GM18507 (cell line): ENCODE measurements around the gene TYMP.
A peak's percentile ranks its signal among the peaks of the same experiment; 100 is the strongest.
"Not testable (repeated sequence)": the region's sequence is repeated elsewhere in the genome, so short reads cannot be mapped to it uniquely, and the experiment has no call there.

ENCODE experiments used
- DNase-seq: peaks from one replicate; pipeline ENCODE4 v3.0.0; 2011; ENCODE audit warnings: low read depth; ENCODE audit not compliant: insufficient read length; ENCODE audit errors: extremely low spot score
- FAIRE-seq: peaks from 2 replicates; lab custom pipeline; 2011; peaks lifted over from hg19 to GRCh38; lab: Jason Lieb, UNC

Gene TYMP

GRCh38 chr22:50526834-50527801, 2.7 kb downstream of the TYMP start:
- FAIRE-seq: peak; percentile 97

DNA sequence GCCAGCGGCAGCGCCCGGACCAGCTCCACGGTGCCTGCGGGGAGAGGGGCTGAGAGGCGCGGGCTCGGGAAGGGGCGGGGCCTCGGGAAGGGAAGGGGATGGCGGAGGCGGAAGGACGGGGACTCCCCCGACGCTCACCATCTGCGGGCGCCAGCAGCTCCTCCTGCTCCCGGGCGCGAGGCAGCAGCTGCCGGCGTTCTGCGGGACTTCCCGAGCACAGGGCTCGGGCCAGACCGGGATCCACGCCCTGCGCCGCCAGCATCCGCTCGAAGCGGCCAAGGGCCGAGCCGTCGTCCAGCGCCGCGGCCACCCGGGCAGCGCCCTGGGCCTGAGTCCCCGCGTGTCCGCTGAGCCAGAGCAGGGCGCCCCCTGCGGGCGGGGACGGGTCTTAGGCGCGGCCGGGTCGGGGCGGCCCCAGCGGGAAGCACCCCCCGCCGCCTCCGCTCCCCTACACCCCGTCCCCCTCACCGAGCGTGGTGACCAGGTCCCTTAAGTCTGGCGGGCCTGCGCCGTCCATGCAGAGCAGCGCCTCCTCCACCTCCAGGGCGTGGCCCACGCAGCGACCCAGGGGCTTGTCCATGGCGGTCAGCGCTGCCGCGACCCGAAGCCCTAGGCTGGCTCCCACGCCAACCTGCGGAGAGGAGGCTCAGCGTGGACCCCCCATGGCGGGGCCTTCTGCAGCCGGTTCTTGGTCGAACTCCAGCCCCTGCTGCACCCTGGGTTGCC, 3.5 kb downstream of the TYMP start:
- DNase-seq (peak; percentile 62), FAIRE-seq (peak; percentile 82)

More at GRCh38 chr22:50526834-50527801, 2.7 kb downstream of the TYMP start:
- no peak for DNase-seq

DNA sequence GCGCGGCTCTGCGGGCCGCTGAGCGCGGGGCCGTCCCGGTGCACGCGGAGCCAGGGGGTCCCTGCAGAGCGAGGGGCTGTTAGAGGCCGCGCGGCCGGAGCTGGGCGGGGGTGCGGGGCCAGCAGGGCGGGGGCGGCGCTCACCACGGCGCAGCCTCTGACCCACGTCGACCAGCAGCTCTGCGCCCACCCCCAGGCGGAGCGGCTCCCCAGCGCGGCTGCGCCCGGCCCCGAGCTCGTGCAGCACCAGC, 4.0 kb downstream of the TYMP start:
- DNase-seq (no peak), FAIRE-seq (no peak)

DNA sequence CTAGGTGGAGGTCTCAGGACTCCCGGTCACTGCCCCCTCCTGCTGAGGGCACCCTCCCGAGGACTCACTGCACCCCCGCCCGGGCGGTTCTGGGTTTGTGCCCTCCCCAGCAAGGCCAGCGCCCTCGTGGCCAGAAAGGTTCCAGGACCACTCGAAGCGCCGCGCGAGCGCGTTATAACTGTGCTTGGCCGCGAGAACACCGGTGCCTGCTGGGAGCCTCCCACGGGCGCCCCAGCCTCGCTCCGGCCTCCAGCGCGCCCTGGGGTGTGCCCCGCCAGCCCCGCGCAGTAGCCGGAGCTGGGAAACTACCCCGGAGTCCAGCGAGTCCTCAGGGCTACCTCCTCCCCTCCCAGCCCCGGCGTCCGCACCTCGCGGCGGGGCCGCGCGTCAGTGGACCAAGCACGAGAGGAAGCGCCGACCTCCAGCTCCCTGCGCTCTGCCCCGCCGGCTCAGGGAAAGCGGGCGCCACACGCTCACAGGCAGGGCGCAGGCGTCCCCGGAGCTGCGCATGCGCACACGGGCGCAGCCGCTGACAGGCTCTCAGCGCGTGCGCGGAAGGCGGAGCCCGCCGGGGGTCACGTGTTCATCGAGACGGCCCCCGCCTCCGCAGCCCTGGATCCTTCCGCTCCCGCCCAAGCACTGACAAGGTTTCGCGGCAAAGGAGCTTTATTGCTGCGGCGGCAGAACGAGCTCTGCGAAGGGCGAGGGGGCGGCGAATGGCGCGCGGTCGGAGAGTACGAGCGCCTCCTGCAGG, 4.5 kb downstream of the TYMP start, which contains the start of gene SCO2:
SCO2 (minus strand) TSS at position 495 of the 754 bp plus-strand sequence. CDS start 1,187 bp downstream, outside the sequence.
- FAIRE-seq (peak; percentile 97), DNase-seq (peak; percentile 94)

GRCh38 chr22:50524676-50525103, 5.1 kb downstream of the TYMP start:
- no peak for DNase-seq
- FAIRE-seq: no peak

- no peak for FAIRE-seq
- no peak for DNase-seq
Measured at GRCh38 chr22:50523806-50524675, 5.8 kb downstream of the TYMP start.

DNA sequence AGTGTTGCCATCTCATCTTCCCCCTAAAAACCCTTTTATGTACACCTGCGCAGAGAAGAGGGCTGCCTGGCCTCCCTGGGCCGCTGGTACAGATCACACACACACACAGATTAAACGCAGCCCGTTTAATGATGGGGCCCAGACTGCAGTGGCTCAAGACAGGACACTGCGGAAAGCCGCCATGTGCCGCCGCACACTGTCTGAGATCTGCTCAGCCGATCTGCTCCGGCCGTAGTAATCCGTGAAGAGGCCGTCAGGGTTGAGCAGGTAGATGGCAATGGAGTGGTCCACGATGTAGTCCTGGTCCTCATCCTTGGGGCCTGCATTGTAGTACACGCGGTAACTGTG, 6.4 kb downstream of the TYMP start:
- FAIRE-seq (no peak), DNase-seq (no peak)

DNA sequence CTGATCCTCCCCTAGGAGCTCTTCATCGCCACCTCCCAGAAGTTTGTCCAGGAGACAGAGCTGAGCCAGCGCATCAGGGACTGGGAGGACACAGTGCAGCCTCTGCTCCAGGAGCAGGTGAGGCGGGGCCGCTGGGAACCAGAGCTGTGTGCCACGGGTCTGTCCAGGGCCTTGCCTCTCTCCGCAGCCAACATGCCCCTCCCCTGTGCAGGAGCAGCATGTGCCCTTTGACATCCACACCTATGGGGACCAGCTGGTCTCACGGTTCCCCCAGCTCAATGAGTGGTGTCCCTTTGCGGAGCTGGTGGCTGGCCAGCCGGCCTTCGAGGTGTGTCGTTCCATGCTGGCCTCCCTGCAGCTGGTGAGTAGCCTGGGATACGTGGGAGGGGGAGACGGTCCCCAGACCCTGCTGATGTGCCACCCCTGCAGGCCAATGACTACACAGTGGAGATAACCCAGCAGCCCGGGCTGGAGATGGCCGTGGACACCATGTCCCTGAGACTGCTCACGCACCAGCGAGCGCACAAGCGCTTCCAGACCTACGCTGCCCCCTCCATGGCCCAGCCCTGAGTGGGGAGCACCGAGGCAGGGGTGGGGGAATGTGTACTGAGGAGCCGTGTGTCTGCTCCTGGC, 6.9 kb downstream of the TYMP start:
- no peak for FAIRE-seq
- DNase-seq: no peak

GRCh38 chr22:50522208-50522805, 7.5 kb downstream of the TYMP start:
- DNase-seq (no peak), FAIRE-seq (no peak)

- DNase-seq: no peak
- FAIRE-seq: no peak
Measured at GRCh38 chr22:50521710-50522109, 8.1 kb downstream of the TYMP start.

GRCh38 chr22:50520826-50521453, 8.9 kb downstream of the TYMP start:
- FAIRE-seq (no peak), DNase-seq (no peak)

DNA sequence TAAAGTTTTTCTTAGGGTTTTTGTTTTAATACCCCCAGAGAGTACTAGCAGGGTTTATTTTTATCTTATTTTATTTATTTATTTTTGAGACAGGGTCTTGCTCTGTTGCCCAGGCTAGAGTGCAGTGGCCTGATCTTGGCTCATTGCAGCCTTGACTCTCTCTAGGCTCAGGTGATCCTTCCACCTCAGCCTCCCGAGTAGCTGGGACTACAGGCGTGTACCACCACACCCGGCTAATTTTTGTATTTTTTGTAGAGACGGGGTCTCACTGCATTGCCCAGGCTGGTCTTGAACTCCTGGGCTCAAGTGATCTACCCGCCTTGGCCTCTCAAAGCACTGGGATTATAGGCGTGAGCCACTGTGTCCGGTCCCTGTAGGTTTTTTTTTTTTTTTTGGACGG, 9.6 kb downstream of the TYMP start:
- not testable (repeated sequence) for DNase-seq, FAIRE-seq

- no peak for DNase-seq
- no peak for FAIRE-seq
Measured at GRCh38 chr22:50519151-50519550, 10.7 kb downstream of the TYMP start.

DNA sequence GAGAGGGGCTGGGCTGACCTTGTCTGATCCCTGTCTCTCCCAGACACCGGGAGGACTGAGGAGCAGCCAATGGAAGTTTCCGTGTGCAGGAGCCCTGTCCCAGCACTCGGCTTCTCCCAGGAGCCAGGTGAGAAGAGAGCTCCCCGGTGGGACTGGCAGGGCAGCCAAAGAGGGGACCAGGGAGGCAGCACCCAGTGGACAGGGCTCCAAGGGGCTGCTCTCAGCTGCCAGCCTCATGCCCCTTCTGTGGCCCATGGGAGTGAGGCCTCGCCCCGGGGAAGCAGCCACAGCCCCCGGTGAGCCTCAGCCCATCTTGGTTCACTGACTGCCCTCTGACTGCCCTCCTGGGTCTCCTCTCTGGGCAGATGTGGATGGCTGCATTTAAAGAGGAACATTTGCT, 11.2 kb downstream of the TYMP start:
- DNase-seq: no peak
- no peak for FAIRE-seq

DNA sequence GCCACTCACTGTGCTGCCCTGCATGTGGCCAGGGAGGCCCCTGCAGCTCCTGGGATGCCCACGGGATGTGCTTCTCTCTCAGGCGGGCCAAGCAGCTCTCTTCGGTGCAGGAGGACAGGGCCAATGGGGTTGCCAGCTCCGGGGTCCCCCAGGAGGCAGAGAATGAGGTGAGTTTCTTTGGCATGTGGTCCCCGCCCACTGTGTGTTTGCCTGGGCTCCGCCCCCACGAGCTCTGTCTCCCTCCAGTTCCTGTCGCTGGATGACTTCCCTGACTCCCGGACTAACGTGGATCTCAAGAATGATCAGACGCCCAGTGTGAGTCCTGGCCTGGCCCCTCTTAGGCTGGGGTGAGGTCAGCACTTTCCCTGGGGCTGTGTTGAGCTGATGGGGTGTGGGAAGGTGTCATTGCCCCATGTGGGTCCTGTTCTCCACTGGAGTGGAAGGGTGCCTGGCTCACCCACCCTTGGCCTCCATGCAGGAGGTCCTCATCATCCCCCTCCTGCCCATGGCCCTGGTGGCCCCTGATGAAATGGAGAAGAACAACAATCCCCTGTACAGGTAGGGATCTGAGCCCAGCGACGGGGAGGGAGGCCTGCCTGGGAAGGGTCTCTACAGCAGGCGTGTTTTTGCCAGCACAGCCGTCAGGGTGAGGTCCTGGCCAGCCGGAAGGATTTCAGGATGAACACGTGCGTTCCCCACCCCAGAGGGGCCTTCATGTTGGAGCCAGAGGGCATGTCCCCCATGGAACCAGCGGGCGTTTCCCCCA, 12.1 kb downstream of the TYMP start:
- DNase-seq (no peak), FAIRE-seq (no peak)

DNA sequence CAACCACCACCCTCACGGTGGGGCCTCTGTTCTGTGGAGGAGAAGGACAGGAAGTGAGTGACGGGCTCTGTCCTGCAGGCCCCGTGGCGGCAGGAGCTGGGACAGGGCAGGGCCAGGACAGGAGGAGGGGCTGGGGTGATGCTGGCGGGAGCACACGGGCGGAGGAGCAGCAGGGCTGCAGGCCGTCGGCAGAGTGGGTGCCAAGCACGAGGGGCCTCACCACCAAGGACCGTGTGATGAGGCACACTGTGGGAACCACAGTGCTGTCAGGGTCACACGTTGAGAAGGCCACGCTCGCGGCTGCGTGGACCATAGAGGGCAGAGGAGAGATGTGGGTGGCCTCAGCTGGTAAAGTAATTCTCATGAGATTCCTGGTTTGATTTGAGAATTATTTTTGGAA, 12.9 kb downstream of the TYMP start:
- DNase-seq (no peak), FAIRE-seq (no peak)

- FAIRE-seq (no peak), DNase-seq (no peak)
Measured at GRCh38 chr22:50516068-50516467, 13.7 kb downstream of the TYMP start.
